Raji (cell line): ENCODE results near the gene GLIS1.

Source experiments
- POLR2A ChIP-seq: IDR thresholded peaks from 2 replicates; pipeline ENCODE4 v1.6.1; 2011; ENCODE audit warnings: low read depth, low read length, control low read depth; ENCODE audit not compliant: insufficient read depth

The GLIS1 gene

GRCh38 chr1:53572065-53572814 lies 166.7 kb downstream of the GLIS1 start:
- no peak for TF ChIP-seq POLR2A

- no peak for TF ChIP-seq POLR2A
Observed at GRCh38 chr1:53568540-53568939, 170.4 kb downstream of the GLIS1 start.

DNA sequence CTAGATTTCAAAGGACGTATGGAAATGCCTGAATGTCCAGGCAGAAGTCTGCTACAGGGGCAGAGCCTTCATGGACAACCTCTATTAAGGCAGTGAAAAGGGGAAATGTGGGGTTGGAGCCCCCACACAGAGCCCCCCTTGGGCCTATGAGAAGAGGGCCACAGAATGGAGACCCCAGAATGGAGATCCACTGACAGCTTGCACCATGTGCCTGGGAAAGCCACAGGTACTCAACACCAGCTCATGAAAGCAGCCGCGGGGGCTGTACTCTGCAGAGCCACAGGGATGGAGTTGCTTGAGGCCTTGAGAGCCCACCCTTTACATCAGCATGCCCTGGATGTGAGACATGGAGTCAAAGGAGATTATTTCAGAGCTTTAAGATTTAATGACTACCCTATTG lies 171.1 kb downstream of the GLIS1 start:
- no peak for TF ChIP-seq POLR2A

GRCh38 chr1:53567450-53567849 lies 171.5 kb downstream of the GLIS1 start:
- no peak for TF ChIP-seq POLR2A

- no peak for TF ChIP-seq POLR2A
Observed at GRCh38 chr1:53563611-53564010, 175.4 kb downstream of the GLIS1 start.

- no peak for TF ChIP-seq POLR2A
Observed at GRCh38 chr1:53562981-53563379, 176.0 kb downstream of the GLIS1 start.

DNA sequence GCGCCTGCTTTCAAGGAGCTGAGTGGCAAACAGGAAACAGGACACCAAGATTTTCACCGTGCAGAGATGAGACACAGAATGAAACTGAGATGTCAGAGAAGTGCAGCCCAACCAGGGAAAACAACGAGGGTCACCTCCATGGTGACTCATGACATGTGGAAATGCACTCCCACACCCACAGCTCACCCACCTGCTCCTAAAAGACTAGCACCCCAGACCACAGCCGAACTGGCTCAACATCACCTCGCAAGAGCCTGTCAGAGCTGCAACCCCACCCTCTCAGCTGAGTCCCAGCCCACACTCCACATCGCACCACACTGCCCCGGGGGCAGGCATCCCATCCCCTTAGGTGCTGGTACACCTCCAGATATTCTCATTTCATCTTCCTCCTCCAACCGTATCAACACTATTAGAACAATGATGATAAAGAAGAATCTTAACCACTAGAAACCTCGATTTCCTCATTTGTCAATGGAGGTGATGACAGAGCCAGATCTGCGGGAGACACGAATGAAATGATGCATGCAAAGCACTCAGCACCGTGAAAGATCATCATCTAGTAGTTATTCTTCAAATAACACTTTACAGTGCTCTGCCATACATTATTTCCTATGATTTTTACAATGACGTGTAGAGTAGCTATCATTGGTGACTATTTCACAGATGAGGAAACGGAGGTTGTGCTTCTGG lies 176.5 kb downstream of the GLIS1 start:
- no peak for TF ChIP-seq POLR2A

DNA sequence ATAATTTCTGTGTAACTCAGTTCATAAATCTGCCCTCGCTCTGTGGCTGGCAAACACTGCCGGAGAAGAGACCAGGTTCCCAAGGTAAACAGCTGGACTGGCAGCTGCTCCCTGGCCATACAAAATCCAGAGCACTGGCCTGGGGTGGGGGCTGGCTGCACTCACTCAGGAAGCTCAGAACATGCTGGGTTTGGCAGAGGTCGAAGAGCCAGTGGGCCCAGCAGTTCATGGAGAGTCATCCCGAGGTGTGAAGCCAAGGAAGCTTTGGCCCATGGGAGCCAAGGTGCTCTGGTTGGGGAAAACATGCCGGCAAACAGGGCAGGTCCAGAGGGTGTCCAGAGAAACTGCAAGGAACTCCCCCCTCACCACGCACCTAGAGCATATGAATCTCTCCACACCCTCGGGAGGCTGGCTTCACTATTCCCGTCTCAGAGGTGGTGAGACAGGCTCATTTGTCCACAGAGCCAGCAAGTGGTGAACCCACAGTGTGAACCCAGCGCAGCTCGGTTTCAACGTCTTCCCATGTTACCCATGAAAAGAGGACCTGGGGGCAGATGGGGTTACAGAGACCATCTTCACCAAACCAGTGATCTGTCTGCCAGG lies 177.4 kb downstream of the GLIS1 start:
- no peak for TF ChIP-seq POLR2A

DNA sequence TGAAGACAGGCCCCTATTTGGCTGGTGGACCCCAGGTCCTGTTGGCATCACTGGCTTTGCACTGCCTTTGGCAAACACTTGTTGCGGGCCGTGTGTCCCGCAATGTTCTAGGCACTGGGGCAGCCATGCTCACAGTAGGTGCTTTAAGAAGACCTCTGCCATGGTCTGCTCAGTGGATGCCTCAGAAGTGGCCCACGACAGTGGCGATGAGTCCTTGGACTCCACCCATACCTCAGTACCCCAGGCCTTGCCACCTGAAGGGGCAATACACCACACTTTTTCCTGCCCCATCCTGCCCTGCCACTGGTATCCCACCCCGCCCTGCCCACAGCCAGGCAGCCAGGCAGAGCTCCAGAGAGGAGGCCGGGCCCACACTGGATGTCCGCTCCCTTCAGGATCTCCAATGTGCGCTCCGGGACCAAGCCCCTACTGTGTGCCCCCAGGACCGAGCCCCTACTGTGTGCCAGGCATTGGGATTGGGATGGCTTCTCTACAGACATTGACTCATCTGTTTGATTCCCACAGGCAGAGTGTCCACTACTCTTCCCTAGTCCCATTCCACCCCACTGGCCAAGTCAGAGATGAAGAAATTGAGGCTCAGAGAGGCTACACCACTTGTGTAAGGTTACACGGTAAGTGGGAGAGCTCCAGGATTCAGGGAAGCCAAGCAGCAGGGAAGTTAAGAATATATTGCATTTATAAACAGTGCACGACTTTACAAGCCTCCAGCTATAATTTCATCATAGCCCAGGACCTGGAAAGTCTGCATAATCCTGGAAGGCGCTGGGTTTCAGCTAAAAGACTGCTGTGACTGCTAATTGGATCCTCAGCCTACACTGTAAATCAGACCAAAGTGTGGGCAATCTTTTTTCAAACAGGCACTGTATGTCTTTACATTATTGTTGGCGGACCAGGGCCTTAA lies 178.1 kb downstream of the GLIS1 start:
- no peak for TF ChIP-seq POLR2A

DNA sequence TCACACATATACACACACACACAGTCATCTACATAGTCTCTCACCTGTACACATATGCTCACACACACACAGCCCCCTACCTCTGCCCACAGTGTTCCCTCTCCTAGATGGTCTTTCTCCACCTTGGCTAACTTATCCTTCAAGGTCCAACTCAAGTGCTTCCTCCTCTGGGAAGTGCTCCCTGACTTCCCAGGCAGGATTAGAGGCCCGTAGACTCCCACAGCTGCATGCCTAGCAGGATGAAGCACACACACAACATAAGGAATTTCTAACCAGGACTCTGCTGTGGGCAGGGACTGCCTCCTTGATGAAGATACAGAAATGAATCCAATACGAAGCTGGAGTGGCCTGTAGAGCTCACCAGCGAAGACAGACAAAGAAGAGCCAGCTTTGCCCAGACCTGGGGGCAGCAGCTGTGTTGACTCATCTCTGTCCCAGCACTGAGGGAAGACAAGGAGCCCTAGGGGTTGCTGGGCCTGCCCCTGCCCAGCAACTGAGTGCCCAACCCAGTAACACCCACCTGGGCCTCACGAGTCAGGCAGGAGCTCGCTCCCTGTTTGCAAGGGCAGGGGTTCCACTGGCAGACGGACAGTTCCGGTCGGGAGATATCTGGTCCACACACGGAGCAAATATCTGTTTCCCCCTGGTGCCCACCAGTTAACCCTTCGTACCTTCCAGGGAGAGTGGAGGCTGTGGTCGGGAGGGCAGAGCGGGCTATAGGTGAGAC lies 178.9 kb downstream of the GLIS1 start:
- no peak for TF ChIP-seq POLR2A

DNA sequence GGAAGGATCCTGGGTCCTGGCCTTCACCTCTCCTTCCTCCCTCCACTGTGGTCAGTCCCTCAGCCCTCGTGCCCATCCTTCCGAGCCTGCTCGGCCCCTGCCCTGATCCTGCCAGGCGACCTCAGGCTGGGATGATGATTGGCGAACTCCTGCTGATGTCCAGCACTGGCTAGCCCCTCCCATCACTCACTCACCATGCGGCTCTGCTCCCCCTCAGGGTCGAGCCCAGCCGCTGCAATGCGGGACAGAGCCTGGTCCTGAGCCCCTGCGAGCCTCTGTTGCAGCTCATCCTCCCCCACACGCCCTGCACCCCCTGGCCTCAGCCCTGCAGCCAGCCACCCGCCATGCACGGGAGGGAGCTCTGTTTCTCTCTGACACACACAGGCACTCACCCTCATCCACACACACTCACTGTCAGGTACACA lies 179.6 kb downstream of the GLIS1 start:
- no peak for TF ChIP-seq POLR2A

DNA sequence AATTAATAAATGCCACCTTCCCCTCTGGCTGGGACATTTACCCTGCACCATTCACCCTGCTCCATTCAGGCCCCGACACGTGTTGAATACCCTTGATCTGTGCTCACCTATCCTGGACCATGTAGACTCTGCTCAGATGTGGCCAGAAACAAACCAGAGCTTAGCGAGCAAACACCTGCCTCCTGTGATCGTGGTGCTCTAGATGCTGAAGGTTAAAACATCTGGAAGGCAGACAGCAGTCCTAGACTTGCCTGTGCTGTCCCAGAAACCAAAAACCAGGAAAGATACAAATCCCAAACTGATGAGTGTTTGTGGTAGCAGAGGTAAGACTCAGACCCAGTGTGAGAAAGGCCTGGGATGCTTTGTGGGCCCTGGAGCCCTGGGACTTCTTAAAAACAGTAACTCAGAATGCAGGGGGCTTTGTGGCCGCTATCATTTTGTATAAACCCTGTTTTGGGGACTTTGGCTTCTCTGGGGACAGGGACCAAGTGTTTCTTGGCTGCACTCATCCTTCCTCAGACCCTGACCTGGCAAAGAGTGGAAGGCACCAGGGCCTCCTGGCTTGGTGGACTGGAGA lies 180.1 kb downstream of the GLIS1 start:
- no peak for TF ChIP-seq POLR2A

DNA sequence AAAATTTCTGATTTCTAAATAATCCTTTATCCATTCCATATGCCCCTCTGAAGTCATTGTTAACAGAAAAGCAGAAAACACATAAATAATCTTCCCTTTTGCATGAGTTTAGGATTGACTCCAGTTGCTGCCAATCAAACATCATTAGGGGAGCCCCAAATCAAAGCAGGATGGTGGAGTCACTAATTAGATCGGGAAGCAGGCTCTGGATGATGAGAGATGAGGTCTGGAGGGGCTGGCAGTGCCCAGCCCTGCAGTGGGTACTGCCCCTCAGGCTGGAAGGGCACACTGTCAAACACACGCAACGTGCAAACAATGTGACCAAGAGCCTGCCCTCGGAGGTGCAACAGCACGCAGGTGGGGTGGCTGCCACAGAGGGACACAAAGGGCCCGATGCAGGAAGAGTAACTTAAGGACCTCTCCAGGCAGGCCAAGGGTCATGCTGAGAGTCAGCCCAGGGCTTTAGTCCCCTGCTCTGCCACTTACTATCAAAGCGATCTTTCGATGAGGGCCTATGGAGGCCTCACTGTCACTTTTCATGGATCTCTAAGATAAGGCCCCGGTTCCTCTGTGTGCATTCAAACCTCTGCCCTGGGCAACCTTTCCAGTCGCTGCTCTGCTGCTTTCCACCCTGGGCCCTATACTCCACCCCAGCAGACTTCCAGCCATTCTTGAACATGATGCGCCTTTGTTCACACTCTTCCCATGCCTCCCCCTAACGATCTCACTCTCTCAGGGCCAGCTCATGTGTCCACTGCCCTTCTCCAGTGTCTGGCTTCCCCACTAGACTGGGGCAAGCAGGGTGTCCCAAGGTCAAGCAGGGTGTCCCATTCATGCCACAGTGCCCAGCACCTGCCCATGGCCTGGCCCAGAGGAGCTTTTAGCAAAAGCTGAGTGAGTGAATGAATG lies 180.9 kb downstream of the GLIS1 start:
- no peak for TF ChIP-seq POLR2A
